ENCODE data around the gene GHRL. TPM values are rescaled to one million over a fixed set of nuclear protein-coding genes. Genes with fewer than 3 reads are reported as not detected.

The GHRL gene
- total RNA-seq, 1 experiment from 2014 or later: not detected

DNA sequence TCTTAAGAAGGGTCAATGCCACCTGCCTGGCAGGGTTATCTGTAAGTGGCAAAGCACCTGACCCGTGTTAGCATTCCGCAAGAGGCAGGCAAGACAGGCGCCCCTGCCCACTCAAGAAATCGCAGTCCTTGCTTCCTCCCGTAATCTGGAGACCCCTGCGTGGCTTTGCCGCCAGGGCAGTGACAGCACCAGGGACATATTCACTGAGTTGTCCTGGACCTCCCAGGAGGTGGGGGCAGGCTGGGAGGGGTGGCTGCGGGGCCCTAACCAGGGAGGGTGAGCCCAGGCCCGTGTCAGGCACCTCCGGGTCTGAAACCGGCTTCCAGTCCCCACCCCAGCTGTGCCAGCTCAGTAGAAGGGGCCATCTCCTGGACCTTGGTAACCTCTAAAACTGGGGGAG is 44.0 kb upstream of the GHRL start:
- Histone ChIP-seq H3K27ac (ENCODE audit: low read length) (no peak overlapping the region), H3K9me3 (ENCODE audit: control insufficient read depth, insufficient read depth, low read depth, low read length) (no peaks in the 10 kb centered on the region), H3K27me3 (ENCODE audit: control insufficient read depth, insufficient read depth, low read length) (no peaks in the 10 kb centered on the region), H3K4me3 (ENCODE audit: low read depth in 2 of 2, low read length in 2 of 2) (no peak overlapping the region), H3K4me1 (ENCODE audit: control insufficient read depth, insufficient read depth, low read length) (no peaks in the 10 kb centered on the region), H3K36me3 (ENCODE audit: control insufficient read depth, insufficient read depth, low read length) (no peaks in the 10 kb centered on the region)
- no peak for DNase-seq (ENCODE audit: low read depth, low spot score)
- in situ Hi-C loops (cut with HindIII; ENCODE audit: low pct_unique_long_range_greater_than_20kb, low sequenced_read_pairs) (no loop called here), intact Hi-C loops (cut with micrococcal nuclease; ENCODE audit: unreplicated experiment) (no loop called here)
- TF ChIP-seq POLR2AphosphoS5 (IDR thresholded peaks at IDR 0.05; ENCODE audit: low read depth, low read length) (no peak), TCF7L2 (IDR thresholded peaks at IDR 0.05; ENCODE audit: low read depth, low read length) (no peak), SIN3A (IDR thresholded peaks at IDR 0.05; ENCODE audit: borderline replicate concordance, insufficient read depth, low read depth, low read length) (no peak)
- TF ChIP-seq, protein P1, sequence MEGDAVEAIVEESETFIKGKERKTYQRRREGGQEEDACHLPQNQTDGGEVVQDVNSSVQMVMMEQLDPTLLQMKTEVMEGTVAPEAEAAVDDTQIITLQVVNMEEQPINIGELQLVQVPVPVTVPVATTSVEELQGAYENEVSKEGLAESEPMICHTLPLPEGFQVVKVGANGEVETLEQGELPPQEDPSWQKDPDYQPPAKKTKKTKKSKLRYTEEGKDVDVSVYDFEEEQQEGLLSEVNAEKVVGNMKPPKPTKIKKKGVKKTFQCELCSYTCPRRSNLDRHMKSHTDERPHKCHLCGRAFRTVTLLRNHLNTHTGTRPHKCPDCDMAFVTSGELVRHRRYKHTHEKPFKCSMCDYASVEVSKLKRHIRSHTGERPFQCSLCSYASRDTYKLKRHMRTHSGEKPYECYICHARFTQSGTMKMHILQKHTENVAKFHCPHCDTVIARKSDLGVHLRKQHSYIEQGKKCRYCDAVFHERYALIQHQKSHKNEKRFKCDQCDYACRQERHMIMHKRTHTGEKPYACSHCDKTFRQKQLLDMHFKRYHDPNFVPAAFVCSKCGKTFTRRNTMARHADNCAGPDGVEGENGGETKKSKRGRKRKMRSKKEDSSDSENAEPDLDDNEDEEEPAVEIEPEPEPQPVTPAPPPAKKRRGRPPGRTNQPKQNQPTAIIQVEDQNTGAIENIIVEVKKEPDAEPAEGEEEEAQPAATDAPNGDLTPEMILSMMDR (IDR thresholded peaks at IDR 0.05): no peak
- TF ChIP-seq, protein P2, sequence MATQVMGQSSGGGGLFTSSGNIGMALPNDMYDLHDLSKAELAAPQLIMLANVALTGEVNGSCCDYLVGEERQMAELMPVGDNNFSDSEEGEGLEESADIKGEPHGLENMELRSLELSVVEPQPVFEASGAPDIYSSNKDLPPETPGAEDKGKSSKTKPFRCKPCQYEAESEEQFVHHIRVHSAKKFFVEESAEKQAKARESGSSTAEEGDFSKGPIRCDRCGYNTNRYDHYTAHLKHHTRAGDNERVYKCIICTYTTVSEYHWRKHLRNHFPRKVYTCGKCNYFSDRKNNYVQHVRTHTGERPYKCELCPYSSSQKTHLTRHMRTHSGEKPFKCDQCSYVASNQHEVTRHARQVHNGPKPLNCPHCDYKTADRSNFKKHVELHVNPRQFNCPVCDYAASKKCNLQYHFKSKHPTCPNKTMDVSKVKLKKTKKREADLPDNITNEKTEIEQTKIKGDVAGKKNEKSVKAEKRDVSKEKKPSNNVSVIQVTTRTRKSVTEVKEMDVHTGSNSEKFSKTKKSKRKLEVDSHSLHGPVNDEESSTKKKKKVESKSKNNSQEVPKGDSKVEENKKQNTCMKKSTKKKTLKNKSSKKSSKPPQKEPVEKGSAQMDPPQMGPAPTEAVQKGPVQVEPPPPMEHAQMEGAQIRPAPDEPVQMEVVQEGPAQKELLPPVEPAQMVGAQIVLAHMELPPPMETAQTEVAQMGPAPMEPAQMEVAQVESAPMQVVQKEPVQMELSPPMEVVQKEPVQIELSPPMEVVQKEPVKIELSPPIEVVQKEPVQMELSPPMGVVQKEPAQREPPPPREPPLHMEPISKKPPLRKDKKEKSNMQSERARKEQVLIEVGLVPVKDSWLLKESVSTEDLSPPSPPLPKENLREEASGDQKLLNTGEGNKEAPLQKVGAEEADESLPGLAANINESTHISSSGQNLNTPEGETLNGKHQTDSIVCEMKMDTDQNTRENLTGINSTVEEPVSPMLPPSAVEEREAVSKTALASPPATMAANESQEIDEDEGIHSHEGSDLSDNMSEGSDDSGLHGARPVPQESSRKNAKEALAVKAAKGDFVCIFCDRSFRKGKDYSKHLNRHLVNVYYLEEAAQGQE (IDR thresholded peaks at IDR 0.05; ENCODE audit: insufficient read depth in 1 of 2, low read depth in 2 of 2, low read length in 1 of 2): no peak
- CTCF ChIA-PET: no interaction called here
- no peak for ATAC-seq
- BruUV-seq (replicated peaks): no TSS peak
- POLR2A ChIA-PET: interaction anchor here (0.7 kb wide), 1 partner anchor 28 kb away, joined by 5 read pairs; no protein-coding TSS in a partner anchor

DNA sequence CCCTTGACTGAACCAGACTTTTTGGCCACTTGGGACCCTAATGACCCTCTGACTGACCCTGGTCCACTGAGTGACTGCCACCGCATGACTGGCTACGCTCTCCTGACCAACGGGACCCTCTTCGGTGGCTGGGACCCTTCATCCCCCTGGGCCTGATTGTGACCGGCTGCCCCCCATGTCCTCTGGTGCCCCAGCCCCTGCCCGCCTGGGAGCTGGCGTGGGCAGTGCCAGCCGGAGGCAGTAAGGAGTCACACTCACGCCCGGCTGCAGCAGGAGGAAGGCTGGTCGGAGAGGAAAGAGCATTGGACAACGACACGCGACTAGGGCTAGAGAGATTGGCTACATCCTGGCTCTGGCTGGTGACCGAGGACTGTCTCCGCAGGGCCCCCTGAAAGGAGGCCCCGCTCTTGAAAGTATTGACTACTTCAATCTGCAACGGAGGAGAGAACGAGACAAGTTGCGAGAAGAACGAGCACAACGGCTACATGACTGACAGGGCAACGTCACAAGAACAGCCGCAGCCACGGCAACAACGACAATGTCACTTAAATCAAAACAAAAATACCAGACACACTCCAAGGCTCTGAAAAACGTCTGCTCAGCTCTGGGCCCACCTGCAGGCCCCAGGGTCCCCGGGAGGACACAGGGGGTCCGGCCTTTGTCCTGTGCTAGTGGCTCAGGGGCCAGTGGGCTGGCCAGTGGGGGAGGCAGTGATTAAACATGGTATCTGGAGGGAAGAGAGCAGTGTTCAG is 43.3 kb upstream of the GHRL start:
- ChIA-PET CTCF (no interaction called here), POLR2A (no interaction called here)
- Histone ChIP-seq H3K9me3 (ENCODE audit: control insufficient read depth, insufficient read depth, low read depth, low read length) (no peaks in the 10 kb centered on the region), H3K27me3 (ENCODE audit: control insufficient read depth, insufficient read depth, low read length) (no peaks in the 10 kb centered on the region), H3K36me3 (ENCODE audit: control insufficient read depth, insufficient read depth, low read length) (no peaks in the 10 kb centered on the region), H3K4me1 (ENCODE audit: control insufficient read depth, insufficient read depth, low read length) (no peaks in the 10 kb centered on the region), H3K4me3 (ENCODE audit: low read depth in 2 of 2, low read length in 2 of 2) (no peak overlapping the region), H3K27ac (ENCODE audit: low read length) (no peak overlapping the region)
- in situ Hi-C loops (cut with HindIII; ENCODE audit: low pct_unique_long_range_greater_than_20kb, low sequenced_read_pairs): no loop called here
- DNase-seq (ENCODE audit: low read depth, low spot score) (no peak), ATAC-seq (no peak)
- intact Hi-C loops (cut with micrococcal nuclease; ENCODE audit: unreplicated experiment): no loop called here
- TF ChIP-seq SIN3A (IDR thresholded peaks at IDR 0.05; ENCODE audit: borderline replicate concordance, insufficient read depth, low read depth, low read length): no peak
- TF ChIP-seq, protein P1 (IDR thresholded peaks at IDR 0.05): no peak
- TF ChIP-seq, protein P2 (IDR thresholded peaks at IDR 0.05; ENCODE audit: insufficient read depth in 1 of 2, low read depth in 2 of 2, low read length in 1 of 2): no peak
- TF ChIP-seq POLR2AphosphoS5 (IDR thresholded peaks at IDR 0.05; ENCODE audit: low read depth, low read length): no peak
- TF ChIP-seq TCF7L2 (IDR thresholded peaks at IDR 0.05; ENCODE audit: low read depth, low read length): no peak
- BruUV-seq (replicated peaks): no TSS peak

Data from Panc1 (cell line).